Hepatocyte (in vitro differentiated cells): ENCODE measurements around the gene LCMT2. TPM values are rescaled to one million over a fixed set of nuclear protein-coding genes. Genes with fewer than 3 reads are reported as not detected.
"Not testable (repeated sequence)": the region's sequence is repeated elsewhere in the genome, so short reads cannot be mapped to it uniquely, and the experiment has no call there.

ENCODE experiments used
- DNase-seq: peaks from one replicate; pipeline ENCODE4 v3.0.0-alpha.2; 2016; ENCODE audit warnings: low spot score
- H2AFZ ChIP-seq: fragments of 200-600 bp; sonication (generic); 2 replicates; pipeline ENCODE4 v1.6.0; 2016; ENCODE audit warnings: antibody characterized with exemption, mild to moderate bottlenecking
- H3K27ac ChIP-seq: fragments of 200-600 bp; sonication (generic); 2 replicates; pipeline ENCODE4 v1.5.1; 2016; ENCODE audit warnings: mild to moderate bottlenecking
- H3K27me3 ChIP-seq: fragments of 200-600 bp; sonication (generic); 2 replicates; pipeline ENCODE4 v1.6.1; 2016
- H3K36me3 ChIP-seq: fragments of 200-600 bp; sonication (generic); replicated peaks from 2 replicates; pipeline ENCODE4 v1.5.1; 2016; ENCODE audit warnings: low read depth; ENCODE audit not compliant: insufficient read depth
- H3K4me1 ChIP-seq: fragments of 200-600 bp; sonication (generic); 2 replicates; pipeline ENCODE4 v1.5.1; 2016; ENCODE audit warnings: mild to moderate bottlenecking, moderate library complexity; ENCODE audit not compliant: insufficient read depth
- H3K4me2 ChIP-seq: fragments of 200-600 bp; sonication (generic); 2 replicates; pipeline ENCODE4 v1.6.0; 2016
- H3K4me3 ChIP-seq: fragments of 200-600 bp; sonication (generic); 2 replicates; pipeline ENCODE4 v1.5.1; 2016; ENCODE audit warnings: mild to moderate bottlenecking
- H3K79me2 ChIP-seq: fragments of 200-600 bp; sonication (generic); 2 replicates; pipeline ENCODE4 v1.6.0; 2017; ENCODE audit warnings: mild to moderate bottlenecking
- H3K9me2 ChIP-seq: fragments of 200-600 bp; sonication (generic); replicated peaks from 2 replicates; pipeline ENCODE4 v1.6.0; 2017; ENCODE audit warnings: mild to moderate bottlenecking; ENCODE audit not compliant: insufficient read depth
- H3K9me3 ChIP-seq: fragments of 200-600 bp; sonication (generic); 2 replicates; pipeline ENCODE4 v1.5.1; 2016; ENCODE audit warnings: low read depth, mild to moderate bottlenecking
- H4K20me1 ChIP-seq: fragments of 200-600 bp; sonication (generic); 2 replicates; pipeline ENCODE4 v1.6.0; 2016; ENCODE audit warnings: mild to moderate bottlenecking; ENCODE audit not compliant: insufficient read depth, poor library complexity, severe bottlenecking
- CTCF ChIP-seq: fragments of 200-600 bp; sonication (generic); IDR thresholded peaks from 2 replicates; pipeline ENCODE4 v1.5.1; 2016; ENCODE audit warnings: antibody characterized with exemption, mild to moderate bottlenecking; ENCODE audit not compliant: poor library complexity
- EZH2 ChIP-seq: fragments of 200-600 bp; sonication (generic); IDR thresholded peaks from 2 replicates; pipeline ENCODE4 v1.6.1; 2016; ENCODE audit warnings: antibody characterized with exemption, mild to moderate bottlenecking, borderline replicate concordance
- EZH2phosphoT487 ChIP-seq: fragments of 200-600 bp; sonication (generic); IDR thresholded peaks from one replicate; pipeline ENCODE4 v1.6.1; 2018; ENCODE audit warnings: antibody characterized with exemption, mild to moderate bottlenecking, low read depth, moderate library complexity; ENCODE audit not compliant: unreplicated experiment, severe bottlenecking
- WGBS: methylation state at CpG from one replicate; pipeline ENCODE4 v1.1.6; 2016; ENCODE audit warnings: low lambda C conversion rate; ENCODE audit errors: missing lambda C conversion rate; 5-methylcytosine and 5-hydroxymethylcytosine counted together
- polyA plus RNA-seq: library from polyadenylated mRNA; unstranded; fragments of >200 nt; fragmentation: Nextera tagmentation; extraction: Ambion mirVana; gene quantifications from 2 replicates; pipeline ENCODE4 v1.2.1, GENCODE V29; 2016
- total RNA-seq: library from RNA; depleted of rRNA; stranded (reverse); fragments of >200 nt; gene quantifications from 2 replicates; pipeline ENCODE4 v1.2.3, GENCODE V29; 2014

Gene LCMT2
- total and polyA plus RNA-seq, 2 experiments from 2014 or later = 6.3 to 9.1 TPM

GRCh38 chr15:43293432-43293831, 36.9 kb downstream of the LCMT2 start:
- Histone ChIP-seq H3K36me3 (no peaks in the 10 kb centered on the region), H3K4me3 (no peak overlapping the region), H3K4me2 (no peak overlapping the region), H3K27me3 (peaks cover 36% of the 10 kb centered on the region), H3K79me2 (no peaks in the 10 kb centered on the region), H3K4me1 (no peaks in the 10 kb centered on the region), H4K20me1 (no peaks in the 10 kb centered on the region), H3K9me3 (no peaks in the 10 kb centered on the region), H3K9me2 (no peaks in the 10 kb centered on the region), H2AFZ (no peak overlapping the region), H3K27ac (no peak overlapping the region)
- WGBS = 9% methylated on average over 16 of the region's 24 CpGs
- TF ChIP-seq EZH2 = no peak
- TF ChIP-seq EZH2phosphoT487 = no peak
- no peak for TF ChIP-seq CTCF
- peak; percentile 25 for DNase-seq

- H3K9me3 ChIP-seq = no peaks in the 10 kb centered on the region
- no peaks in the 10 kb centered on the region for H3K79me2 ChIP-seq
- WGBS = 67% methylated on average over 12 of the region's 12 CpGs
- no peak for DNase-seq
- no peak overlapping the region for H3K4me2 ChIP-seq
- no peaks in the 10 kb centered on the region for H4K20me1 ChIP-seq
- TF ChIP-seq EZH2 = no peak
- no peak overlapping the region for H3K4me3 ChIP-seq
- H3K9me2 ChIP-seq = no peaks in the 10 kb centered on the region
- no peaks in the 10 kb centered on the region for H3K36me3 ChIP-seq
- H2AFZ ChIP-seq = no peak overlapping the region
- no peaks in the 10 kb centered on the region for H3K4me1 ChIP-seq
- H3K27ac ChIP-seq = no peak overlapping the region
- H3K27me3 ChIP-seq = peaks cover 42% of the 10 kb centered on the region
These were observed 37.8 kb downstream of the LCMT2 start for GRCh38 chr15:43292375-43293078.

- H3K27me3 ChIP-seq = peaks cover 36% of the 10 kb centered on the region
- H4K20me1 ChIP-seq, H3K79me2 ChIP-seq, H3K4me1 ChIP-seq, DNase-seq, H3K9me3 ChIP-seq, H2AFZ ChIP-seq, H3K4me2 ChIP-seq, H3K36me3 ChIP-seq, H3K27ac ChIP-seq, H3K4me3 ChIP-seq, H3K9me2 ChIP-seq: not testable (repeated sequence)
- 93% methylated on average over 2 of the region's 3 CpGs for WGBS
These were observed 40.7 kb downstream of the LCMT2 start for GRCh38 chr15:43289656-43290055.

- no peak overlapping the region for H3K4me2 ChIP-seq
- no peaks in the 10 kb centered on the region for H3K9me2 ChIP-seq
- H3K4me1 ChIP-seq = no peaks in the 10 kb centered on the region
- TF ChIP-seq CTCF (no peak), EZH2 (no peak), EZH2phosphoT487 (no peak)
- H2AFZ ChIP-seq = no peak overlapping the region
- H4K20me1 ChIP-seq = no peaks in the 10 kb centered on the region
- DNase-seq = no peak
- peaks cover 16% of the 10 kb centered on the region for H3K27me3 ChIP-seq
- H3K27ac ChIP-seq = no peak overlapping the region
- 87% methylated on average over 15 of the region's 15 CpGs for WGBS
- no peak overlapping the region for H3K4me3 ChIP-seq
- H3K36me3 ChIP-seq = no peaks in the 10 kb centered on the region
- H3K79me2 ChIP-seq = no peaks in the 10 kb centered on the region
- H3K9me3 ChIP-seq = no peaks in the 10 kb centered on the region
These were observed 43.1 kb downstream of the LCMT2 start for GRCh38 chr15:43287254-43287653.
